A673 (cell line): ENCODE data around the gene BPIFA3.

Experiments used
- CTCF ChIP-seq: fragments of 300-800, 200-600 bp; sonication (generic); conservative IDR thresholded peaks from 2 replicates; pipeline ENCODE4 v1.5.1; 2017; ENCODE audit warnings: low read depth, mild to moderate bottlenecking, antibody characterized with exemption, low read length, moderate library complexity, mixed read lengths
- EZH2 ChIP-seq: fragments of 200-600 bp; sonication (generic); IDR thresholded peaks from 2 replicates; pipeline ENCODE4 v1.6.1; 2017; ENCODE audit warnings: borderline replicate concordance, low read depth, mild to moderate bottlenecking, mixed read lengths, antibody characterized with exemption, low read length; ENCODE audit not compliant: poor library complexity, severe bottlenecking

GRCh38 chr20:33175123-33175522, 42.0 kb upstream of the BPIFA3 start:
- no peak for TF ChIP-seq CTCF
- TF ChIP-seq EZH2: no peak
